Measurements from ENCODE around the gene DENND6B. TPM values are rescaled to one million over a fixed set of nuclear protein-coding genes. Genes with fewer than 3 reads are reported as not detected.

The DENND6B gene
- total RNA-seq, 1 donor from 2014 or later = 7.5 TPM

Other genes with a start within 250 kb of the DENND6B start
- 0.21 TPM for gene MLC1, start 241.6 kb downstream of the DENND6B start, total RNA-seq
- 1.0 TPM for gene MOV10L1, start 237.0 kb downstream of the DENND6B start, total RNA-seq
- gene PANX2, start 156.3 kb downstream of the DENND6B start, total RNA-seq = 0.31 TPM
- gene TRABD, start 141.1 kb downstream of the DENND6B start, total RNA-seq = 18.5 TPM
- gene SELENOO, start 126.0 kb downstream of the DENND6B start, total RNA-seq = 15.0 TPM
- 39.7 TPM for gene TUBGCP6, start 82.0 kb downstream of the DENND6B start, total RNA-seq
- 23.4 TPM for gene HDAC10, start 75.7 kb downstream of the DENND6B start, total RNA-seq
- gene MAPK12, start 65.3 kb downstream of the DENND6B start, total RNA-seq = 29.4 TPM
- gene MAPK11, start 56.6 kb downstream of the DENND6B start, total RNA-seq = 4.0 TPM
- gene PLXNB2, start 19.4 kb downstream of the DENND6B start, total RNA-seq = 146 TPM
- 49.5 TPM for gene PPP6R2, start 16.3 kb upstream of the DENND6B start, total RNA-seq
- 61.7 TPM for gene SBF1, start 148.0 kb upstream of the DENND6B start, total RNA-seq
- gene ADM2, start 154.5 kb upstream of the DENND6B start, total RNA-seq = 0.92 TPM
- not detected for gene MIOX, start 159.8 kb upstream of the DENND6B start, total RNA-seq
- gene LMF2, start 180.7 kb upstream of the DENND6B start, total RNA-seq = 30.8 TPM
- gene NCAPH2, start 181.2 kb upstream of the DENND6B start, total RNA-seq = 38.9 TPM
- gene SCO2, start 198.6 kb upstream of the DENND6B start, total RNA-seq = 1.3 TPM
- 11.0 TPM for gene TYMP, start 203.0 kb upstream of the DENND6B start, total RNA-seq
- 0.10 TPM for gene KLHDC7B, start 218.9 kb upstream of the DENND6B start, total RNA-seq
- gene SYCE3, start 235.9 kb upstream of the DENND6B start, total RNA-seq = not detected

Measured in tongue (tissue), 1 donor.